Lower leg skin (tissue), 4 donors: Measurements from ENCODE around the gene RAMP3. TPM values are rescaled to one million over a fixed set of nuclear protein-coding genes. Genes with fewer than 3 reads are reported as not detected.

Experiments
- DNase-seq, 2 donors: peaks; one replicate each; pipeline ENCODE4 v3.0.0-alpha.2; 2019; ENCODE audit warnings: low spot score in 2 of 2
- H3K4me3 ChIP-seq: fragments of 200-600 bp; sonication (generic); 2 replicates; pipeline ENCODE4 v1.5.1; 2017; ENCODE audit warnings: mild to moderate bottlenecking, low read depth; ENCODE audit not compliant: poor library complexity, severe bottlenecking
- CTCF ChIP-seq, 3 donors: fragments of 450-650 bp; IDR thresholded peaks; one replicate each; pipeline ENCODE4 v1.5.1; 2016; ENCODE audit warnings: antibody characterized with exemption in 3 of 3, mild to moderate bottlenecking in 3 of 3, moderate library complexity in 2 of 3
- POLR2A ChIP-seq, 2 donors: fragments of 450-650 bp; IDR thresholded peaks; one replicate each; pipeline ENCODE4 v1.6.1; 2016 to 2017; ENCODE audit warnings: antibody characterized with exemption in 2 of 2, mild to moderate bottlenecking in 1 of 2, moderate library complexity in 1 of 2
- WGBS, 2 donors: methylation state at CpG; one replicate each; pipeline ENCODE4 v1.1.5; 2018; 5-methylcytosine and 5-hydroxymethylcytosine counted together
- intact Hi-C: fragments of 100-400 bp; cut with DNase I; formaldehyde crosslinking; loops from one replicate; pipeline ENCODE4 v1.15.0; 2023; ENCODE audit warnings: low total_unique reads
- total RNA-seq, 4 donors: library from RNA; depleted of rRNA; stranded (reverse); fragments of >200 nt; gene quantifications; one replicate each; pipeline ENCODE4 v1.1.0, GENCODE V29; 2016

RAMP3 gene
- total RNA-seq, 4 donors from 2014 or later = 23.8 to 71.6 (median 35.1) TPM

- TF ChIP-seq POLR2A (IDR thresholded peaks at IDR 0.05) (no peak), CTCF (IDR thresholded peaks at IDR 0.05) (no peak)
- DNase-seq = no peak
- intact Hi-C loops = no loop called here
- WGBS, 2 donors = 79 to 81% methylated on average over 9 of the region's 9 CpGs
- H3K4me3 ChIP-seq = no peak overlapping the region
Measured at GRCh38 chr7:45179666-45180065, 22.1 kb downstream of the RAMP3 start.

- no peak overlapping the region for H3K4me3 ChIP-seq
- 68 to 78% methylated on average over 13 of the region's 13 CpGs for WGBS, 2 donors
- TF ChIP-seq POLR2A (IDR thresholded peaks at IDR 0.05) (no peak), CTCF (IDR thresholded peaks at IDR 0.05) (no peak)
- peak in 1 of 2 donors; percentile 83 for DNase-seq
- intact Hi-C loops = no loop called here
Measured at GRCh38 chr7:45180084-45180986, 22.7 kb downstream of the RAMP3 start.

GRCh38 chr7:45181286-45181960 lies 23.8 kb downstream of the RAMP3 start:
- 84 to 91% methylated on average over 7 of the region's 7 CpGs for WGBS, 2 donors
- no peak overlapping the region for H3K4me3 ChIP-seq
- TF ChIP-seq POLR2A (IDR thresholded peaks at IDR 0.05) = no peak
- TF ChIP-seq CTCF (IDR thresholded peaks at IDR 0.05) = no peak
- peak in 1 of 2 donors; percentile 69 for DNase-seq
- intact Hi-C loops = no loop called here

GRCh38 chr7:45181991-45182855 lies 24.6 kb downstream of the RAMP3 start:
- intact Hi-C loops = no loop called here
- no peak overlapping the region for H3K4me3 ChIP-seq
- WGBS, 2 donors = 89% methylated on average over 6 to 7 of the region's 8 CpGs
- TF ChIP-seq CTCF (IDR thresholded peaks at IDR 0.05) (no peak), POLR2A (IDR thresholded peaks at IDR 0.05) (no peak)
- DNase-seq = peak in 1 of 2 donors; percentile 78

GRCh38 chr7:45182856-45183710 lies 25.5 kb downstream of the RAMP3 start:
- TF ChIP-seq POLR2A (IDR thresholded peaks at IDR 0.05) (no peak), CTCF (IDR thresholded peaks at IDR 0.05) (no peak)
- peak in 1 of 2 donors; percentile 82 for DNase-seq
- WGBS, 2 donors = 85 to 92% methylated on average over 21 of the region's 21 CpGs
- no peak overlapping the region for H3K4me3 ChIP-seq
- intact Hi-C loops = no loop called here
